Measurements from ENCODE around the gene LRFN4. TPM values are rescaled to one million over a fixed set of nuclear protein-coding genes. Genes with fewer than 3 reads are reported as not detected.

LRFN4 gene
- total and polyA plus RNA-seq, 2 of the 13 experiments (the other 11 are each of a cell fraction or from before 2014, with no cell fraction given), result 1.3 to 6.8 TPM

DNA sequence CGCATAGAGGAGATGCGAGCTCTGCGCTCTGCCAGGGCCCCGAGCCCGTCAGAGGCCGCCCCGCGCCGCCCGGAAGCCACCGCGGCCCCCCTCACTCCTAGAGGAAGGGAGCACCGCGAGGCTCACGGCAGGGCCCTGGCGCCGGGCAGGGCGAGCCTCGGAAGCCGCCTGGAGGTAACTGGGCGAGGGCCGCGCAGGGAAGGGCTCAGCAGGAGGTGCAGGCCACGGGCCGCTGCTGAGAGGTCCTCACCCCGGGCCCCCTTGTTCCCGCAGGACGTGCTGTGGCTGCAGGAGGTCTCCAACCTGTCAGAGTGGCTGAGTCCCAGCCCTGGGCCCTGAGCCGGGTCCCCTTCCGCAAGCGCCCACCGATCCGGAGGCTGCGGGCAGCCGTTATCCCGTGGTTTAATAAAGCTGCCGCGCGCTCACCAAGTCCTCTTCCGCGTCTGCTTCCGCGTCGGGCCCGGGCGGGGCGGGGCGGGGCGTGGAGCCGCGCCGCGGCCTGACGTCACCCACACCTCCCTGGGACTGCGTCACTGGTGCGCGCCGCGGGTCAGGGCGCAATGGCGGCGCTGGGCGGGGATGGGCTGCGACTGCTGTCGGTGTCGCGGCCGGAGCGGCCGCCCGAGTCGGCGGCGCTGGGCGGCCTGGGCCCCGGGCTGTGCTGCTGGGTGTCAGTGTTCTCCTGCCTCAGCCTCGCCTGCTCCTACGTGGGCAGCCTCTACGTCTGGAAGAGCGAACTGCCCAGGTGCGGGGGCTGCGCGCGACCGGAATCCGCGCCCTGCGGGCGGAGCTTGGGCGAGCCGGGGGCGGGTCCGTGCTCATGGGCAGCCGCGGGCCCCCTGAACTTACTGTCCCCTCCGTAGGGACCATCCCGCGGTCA lies 13.7 kb upstream of the LRFN4 start, which contains the start of gene RCE1 (continued):
- TF ChIP-seq ZBTB20 (CRISPR knock-in tag; IDR thresholded peaks at IDR 0.05; ENCODE audit: borderline replicate concordance, low read depth), result no peak
- peak; percentile 36; the same call in 1 of the 2 replicates for TF ChIP-seq ZC3H13 (CRISPR knock-in tag; IDR thresholded peaks at IDR 0.05)
- TF ChIP-seq, protein P1, sequence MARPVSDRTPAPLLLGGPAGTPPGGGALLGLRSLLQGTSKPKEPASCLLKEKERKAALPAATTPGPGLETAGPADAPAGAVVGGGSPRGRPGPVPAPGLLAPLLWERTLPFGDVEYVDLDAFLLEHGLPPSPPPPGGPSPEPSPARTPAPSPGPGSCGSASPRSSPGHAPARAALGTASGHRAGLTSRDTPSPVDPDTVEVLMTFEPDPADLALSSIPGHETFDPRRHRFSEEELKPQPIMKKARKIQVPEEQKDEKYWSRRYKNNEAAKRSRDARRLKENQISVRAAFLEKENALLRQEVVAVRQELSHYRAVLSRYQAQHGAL (CRISPR knock-in tag; IDR thresholded peaks at IDR 0.05; ENCODE audit: not compliant biosample characterization), result no peak
- no peak for TF ChIP-seq ZNF282 (IDR thresholded peaks at IDR 0.05; ENCODE audit: partially characterized antibody)
- TF ChIP-seq ETV5 (CRISPR knock-in tag; IDR thresholded peaks at IDR 0.05; ENCODE audit: borderline replicate concordance), result peak; percentile 55; the same call in 1 of the 2 replicates
- TF ChIP-seq, protein P2, sequence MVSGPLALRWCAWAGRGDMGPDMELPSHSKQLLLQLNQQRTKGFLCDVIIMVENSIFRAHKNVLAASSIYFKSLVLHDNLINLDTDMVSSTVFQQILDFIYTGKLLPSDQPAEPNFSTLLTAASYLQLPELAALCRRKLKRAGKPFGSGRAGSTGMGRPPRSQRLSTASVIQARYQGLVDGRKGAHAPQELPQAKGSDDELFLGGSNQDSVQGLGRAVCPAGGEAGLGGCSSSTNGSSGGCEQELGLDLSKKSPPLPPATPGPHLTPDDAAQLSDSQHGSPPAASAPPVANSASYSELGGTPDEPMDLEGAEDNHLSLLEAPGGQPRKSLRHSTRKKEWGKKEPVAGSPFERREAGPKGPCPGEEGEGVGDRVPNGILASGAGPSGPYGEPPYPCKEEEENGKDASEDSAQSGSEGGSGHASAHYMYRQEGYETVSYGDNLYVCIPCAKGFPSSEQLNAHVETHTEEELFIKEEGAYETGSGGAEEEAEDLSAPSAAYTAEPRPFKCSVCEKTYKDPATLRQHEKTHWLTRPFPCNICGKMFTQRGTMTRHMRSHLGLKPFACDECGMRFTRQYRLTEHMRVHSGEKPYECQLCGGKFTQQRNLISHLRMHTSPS (CRISPR knock-in tag; IDR thresholded peaks at IDR 0.05; ENCODE audit: low read depth), result no peak
- TF ChIP-seq YY1 (IDR thresholded peaks at IDR 0.05; ENCODE audit: insufficient read depth, insufficient replicate concordance, low read depth, low read length), result peak; percentile 98
- TF ChIP-seq ZNF367 (CRISPR knock-in tag; IDR thresholded peaks at IDR 0.05; ENCODE audit: borderline replicate concordance), result no peak
- no peak for TF ChIP-seq ZNF281 (CRISPR knock-in tag; IDR thresholded peaks at IDR 0.05; ENCODE audit: borderline replicate concordance)
- TF ChIP-seq CHD2 (IDR thresholded peaks at IDR 0.05; ENCODE audit: low read depth, low read length), result 0 out of 2 replicates have a peak, but pooled peaks have one; percentile 40
- no peak for TF ChIP-seq PAF1 (CRISPR knock-in tag; IDR thresholded peaks at IDR 0.05)
- TF ChIP-seq ZNF772 (CRISPR knock-in tag; IDR thresholded peaks at IDR 0.05), result no peak
- TF ChIP-seq MXD4 (CRISPR knock-in tag; IDR thresholded peaks at IDR 0.05), result no peak; the same call in 1 of the 2 replicates
- TF ChIP-seq SMC3 (IDR thresholded peaks at IDR 0.05; ENCODE audit: low read length), result no peak
- TF ChIP-seq ZNF670 (CRISPR knock-in tag; IDR thresholded peaks at IDR 0.05; ENCODE audit: borderline replicate concordance), result no peak; the same call in 1 of the 2 replicates
- TF ChIP-seq HNRNPK (IDR thresholded peaks at IDR 0.05; ENCODE audit: low read depth, low read length, poor library complexity, severe bottlenecking), result no peak
- peak; percentile 51; the same call in 1 of the 2 replicates for TF ChIP-seq RFX5 (IDR thresholded peaks at IDR 0.05; ENCODE audit: low read depth, low read length)
- TF ChIP-seq KDM3A (CRISPR knock-in tag; IDR thresholded peaks at IDR 0.05; ENCODE audit: low read depth), result 0 out of 2 replicates have a peak, but pooled peaks have one; percentile 70
- TF ChIP-seq PRDM10 (CRISPR knock-in tag; IDR thresholded peaks at IDR 0.05; ENCODE audit: low read depth), result no peak
- TF ChIP-seq KDM4B (CRISPR knock-in tag; IDR thresholded peaks at IDR 0.05), result no peak
